Epidermal melanocyte (primary cell): ENCODE measurements around the gene PARP6.
A peak's percentile ranks its signal among the peaks of the same experiment; 100 is the strongest.
"Not testable (repeated sequence)": the region's sequence is repeated elsewhere in the genome, so short reads cannot be mapped to it uniquely, and the experiment has no call there.

Experiments used
- DNase-seq: peaks from one replicate; pipeline ENCODE4 v3.0.0; 2011; ENCODE audit warnings: low spot score; ENCODE audit not compliant: insufficient read length

The PARP6 gene

DNA sequence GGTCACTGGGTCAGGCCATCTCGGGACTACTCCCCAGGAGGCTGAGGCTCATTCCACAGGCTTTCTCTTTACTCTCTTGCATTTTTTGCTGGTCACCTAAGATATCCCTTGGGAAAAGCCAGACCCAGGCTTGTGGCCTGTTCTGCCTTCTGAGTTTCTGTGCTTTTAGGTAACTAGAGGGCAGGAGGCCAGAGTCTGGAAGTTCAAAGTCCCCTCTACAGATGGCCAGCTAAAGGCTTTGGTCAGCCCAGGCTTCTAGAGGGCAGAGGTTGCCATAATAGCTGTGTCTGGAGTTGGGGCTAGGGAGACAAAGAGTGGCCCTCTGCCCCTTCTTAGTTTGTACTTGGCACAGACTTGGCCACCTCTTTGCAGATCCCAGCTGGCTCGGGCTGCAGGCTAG lies 8.4 kb upstream of the PARP6 start:
- DNase-seq: no peak

DNA sequence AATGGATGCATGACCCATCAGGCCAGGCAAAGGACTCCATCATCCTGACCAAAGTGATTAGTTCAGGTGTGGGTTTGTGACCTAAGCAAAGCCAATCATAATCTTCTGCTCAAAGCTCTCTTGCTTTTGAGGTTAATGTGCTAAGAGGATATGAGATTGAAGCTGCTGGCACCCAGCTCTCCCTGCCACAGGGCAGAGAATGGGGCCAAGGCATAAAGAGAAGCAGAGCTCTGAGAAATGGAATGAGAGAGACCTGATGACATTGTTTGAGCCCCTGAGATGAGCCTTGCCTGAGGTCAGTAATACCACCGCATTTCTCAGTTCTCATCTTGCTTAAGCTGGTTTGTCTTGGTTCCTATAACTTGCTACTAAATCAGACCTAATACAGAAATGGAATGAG lies 6.4 kb upstream of the PARP6 start:
- DNase-seq: no peak

DNA sequence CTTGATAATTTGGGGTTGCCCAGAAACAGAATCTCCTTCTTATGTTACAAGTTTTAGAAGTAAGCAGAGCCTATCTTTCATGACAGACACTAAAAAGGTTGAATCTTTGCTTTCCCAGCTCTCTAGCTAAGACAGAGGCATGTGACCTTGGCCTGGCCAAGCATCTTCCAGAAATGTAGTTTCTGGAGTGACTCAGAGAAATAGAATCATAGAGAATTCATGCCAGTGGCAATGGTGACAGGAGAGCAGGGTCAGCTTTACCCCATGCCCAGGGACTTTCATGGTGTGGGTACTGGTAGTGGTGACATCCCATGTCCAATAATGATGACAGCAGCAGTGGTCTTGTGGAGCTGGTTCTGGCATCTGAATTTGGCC lies 4.0 kb upstream of the PARP6 start:
- DNase-seq: no peak

DNA sequence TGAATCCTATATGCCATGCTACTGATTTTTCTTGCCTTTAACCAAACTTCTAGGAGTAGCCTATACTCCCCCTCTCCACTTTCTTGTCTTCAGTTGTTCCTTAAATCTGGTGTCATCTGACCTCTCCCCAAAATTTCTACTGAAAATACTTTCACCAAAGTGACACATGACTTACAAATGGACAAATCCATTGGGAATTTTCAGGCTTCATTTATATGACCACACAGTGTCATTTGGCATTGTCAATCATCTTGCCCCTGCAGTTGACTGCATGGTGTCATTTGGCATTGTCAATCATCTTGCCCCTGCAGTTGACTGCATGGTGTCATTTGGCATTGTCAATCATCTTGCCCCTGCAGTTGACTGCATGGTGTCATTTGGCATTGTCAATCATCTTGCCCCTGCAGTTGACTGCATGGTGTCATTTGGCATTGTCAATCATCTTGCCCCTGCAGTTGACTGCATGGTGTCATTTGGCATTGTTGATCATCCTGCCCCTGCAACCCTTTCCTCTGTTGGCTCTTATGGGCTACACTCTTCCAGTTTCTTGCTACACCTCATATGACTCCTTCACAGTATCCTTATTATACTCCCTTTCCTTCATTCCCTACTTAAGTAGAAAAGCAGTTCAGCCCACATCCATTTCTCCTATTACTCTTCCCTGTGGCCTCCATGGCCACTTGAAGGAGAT lies 3.4 kb upstream of the PARP6 start:
- DNase-seq: not testable (repeated sequence)

DNA sequence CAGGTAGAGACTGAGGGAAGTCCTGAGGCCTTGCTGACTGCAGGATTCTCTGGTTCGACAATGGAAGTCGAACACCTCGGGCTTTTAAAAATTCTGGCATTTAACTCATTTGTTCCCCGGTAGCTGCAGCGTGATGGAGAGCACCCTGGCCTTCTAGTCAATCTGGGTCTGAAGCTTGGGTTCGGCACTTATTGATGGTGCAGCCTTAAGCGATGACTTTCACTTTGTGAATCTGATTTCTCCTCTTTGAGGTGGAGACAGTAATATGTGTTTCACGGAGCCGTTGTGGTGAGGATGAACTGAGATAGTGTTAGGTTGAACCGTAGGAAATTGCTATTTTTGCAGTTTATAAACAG lies 621 bp upstream of the PARP6 start:
- DNase-seq: no peak

DNA sequence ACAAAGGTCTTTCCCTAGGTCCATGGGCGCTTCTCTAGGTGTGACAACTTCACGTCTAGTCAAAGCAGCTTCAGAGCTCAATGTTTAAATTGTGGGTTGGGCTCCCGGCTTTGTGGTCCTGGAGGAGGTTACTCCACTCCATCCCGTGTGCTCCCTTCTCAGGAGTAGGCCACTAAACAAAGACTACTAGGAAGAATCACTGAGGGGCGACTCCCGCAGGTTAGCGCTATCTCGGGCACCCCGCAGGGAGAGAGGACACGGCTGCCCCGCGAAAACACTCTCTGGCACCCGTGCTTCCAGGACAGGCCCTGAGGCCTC lies 500 bp downstream of the PARP6 start:
- no peak for DNase-seq

DNA sequence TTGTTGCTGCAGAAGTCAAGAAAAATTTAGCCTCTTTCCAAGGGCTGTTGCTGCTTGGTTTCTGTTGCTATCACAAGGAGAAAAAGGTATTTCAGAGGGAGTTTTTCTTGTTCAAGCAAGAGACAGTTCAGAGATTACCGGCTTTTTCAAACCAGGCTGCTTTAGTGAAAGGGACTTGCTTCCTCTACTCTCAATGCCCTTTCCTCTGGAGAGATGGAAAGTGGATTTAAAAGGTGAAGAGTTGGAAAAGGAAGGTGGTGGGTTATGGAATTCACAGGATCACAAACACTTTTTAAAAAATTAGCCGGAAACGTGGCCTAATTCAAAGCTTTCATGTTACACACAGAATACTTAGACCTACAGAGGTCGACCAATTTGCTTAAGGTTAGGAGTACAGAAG lies 1.1 kb downstream of the PARP6 start:
- no peak for DNase-seq

DNA sequence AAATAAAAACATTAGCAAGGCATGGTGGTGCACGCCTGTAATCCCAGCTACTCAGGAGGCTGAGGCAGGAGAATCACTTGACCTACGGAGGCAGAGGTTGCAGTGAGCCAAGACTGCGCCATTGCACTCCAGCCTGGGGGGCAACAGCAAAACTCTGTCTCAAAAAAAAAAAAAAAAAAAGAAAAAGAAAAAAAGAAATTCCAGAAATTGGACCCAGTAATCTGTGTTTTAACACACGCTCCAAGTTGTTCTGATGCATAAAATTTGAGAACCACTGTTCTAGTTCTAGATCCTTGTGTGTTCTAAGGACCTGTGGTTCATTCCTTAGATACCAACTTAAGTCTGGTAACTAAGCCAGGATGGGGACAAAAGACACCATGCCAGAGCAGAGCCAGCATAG lies 2.6 kb downstream of the PARP6 start:
- DNase-seq: no peak

DNA sequence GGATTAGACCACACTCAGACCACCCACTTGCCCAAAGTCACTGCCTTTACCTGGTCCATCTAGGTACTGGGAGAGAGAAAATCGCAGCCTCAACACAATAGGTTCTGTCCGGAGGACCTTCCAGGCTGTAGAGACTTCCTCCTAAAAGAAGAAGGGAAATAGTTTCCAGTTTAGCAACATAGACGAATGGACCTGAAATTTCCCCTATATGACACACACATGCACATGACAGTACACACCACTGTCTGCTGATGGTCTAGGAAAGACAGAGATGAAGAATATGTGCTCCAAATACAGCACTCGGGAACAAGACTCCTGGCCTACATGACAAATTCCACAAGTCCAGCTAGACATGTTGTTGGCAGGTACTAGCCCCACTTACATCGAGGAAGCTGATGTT lies 7.3 kb downstream of the PARP6 start:
- DNase-seq: no peak

DNA sequence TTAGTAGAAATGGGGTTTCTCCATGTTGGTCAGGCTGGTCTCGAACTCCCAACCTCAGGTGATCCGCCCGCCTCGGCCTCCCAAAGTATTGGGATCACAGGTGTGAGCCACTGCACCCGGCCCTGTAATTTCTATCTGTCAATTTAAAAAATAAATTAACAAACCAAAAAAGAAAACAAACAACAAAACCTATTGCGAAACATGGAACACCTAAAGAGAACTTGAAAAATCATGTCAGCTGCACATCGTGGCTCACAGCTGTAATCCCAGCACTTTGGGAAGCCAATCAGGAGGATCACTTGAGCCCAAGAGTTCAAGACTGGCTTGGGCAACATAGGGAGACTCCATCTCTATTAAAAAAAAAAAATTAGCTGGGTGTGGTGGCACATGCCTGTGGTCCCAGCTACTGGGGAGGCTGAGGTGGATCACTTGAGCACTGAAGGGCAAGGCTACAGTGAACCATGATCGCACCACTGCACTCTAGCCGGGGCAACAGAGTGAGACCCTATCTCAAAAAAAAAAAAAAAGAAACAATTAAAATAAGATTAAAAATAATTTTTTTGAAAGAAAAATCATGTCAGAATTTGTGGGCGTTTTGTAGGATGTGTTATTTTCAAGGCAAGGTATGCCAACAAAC lies 19.6 kb downstream of the PARP6 start:
- DNase-seq: no peak

DNA sequence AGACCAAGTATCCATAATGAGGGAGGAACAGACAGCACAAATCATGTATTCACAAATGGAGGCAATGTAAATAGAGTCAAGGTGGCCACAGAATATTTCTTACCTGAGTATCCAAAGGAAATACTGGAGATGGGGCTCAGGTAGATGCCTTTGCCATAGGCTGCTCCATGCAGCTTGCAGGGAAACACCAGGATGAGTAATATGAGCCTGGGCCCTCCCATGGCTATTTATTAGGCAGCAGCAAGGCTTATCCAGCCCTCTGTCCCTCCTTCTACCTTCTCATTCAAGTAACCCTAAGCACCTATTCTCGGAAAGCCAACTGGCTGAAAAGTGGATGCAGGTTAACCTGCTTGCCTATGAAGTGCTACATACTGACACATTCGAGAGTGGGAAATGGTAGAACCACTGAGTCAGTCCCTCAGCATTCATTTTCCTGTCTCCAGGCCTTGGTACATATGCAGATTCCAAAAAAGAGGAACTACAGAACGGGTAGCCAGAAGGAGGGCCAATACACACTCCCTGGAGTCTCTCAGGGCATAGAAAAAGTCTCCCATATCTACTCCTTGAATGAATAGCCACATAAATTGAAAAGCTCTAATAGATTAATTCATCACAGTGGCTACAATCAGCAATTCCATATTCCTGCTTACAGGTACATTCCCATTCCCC lies 23.1 kb downstream of the PARP6 start:
- no peak for DNase-seq

DNA sequence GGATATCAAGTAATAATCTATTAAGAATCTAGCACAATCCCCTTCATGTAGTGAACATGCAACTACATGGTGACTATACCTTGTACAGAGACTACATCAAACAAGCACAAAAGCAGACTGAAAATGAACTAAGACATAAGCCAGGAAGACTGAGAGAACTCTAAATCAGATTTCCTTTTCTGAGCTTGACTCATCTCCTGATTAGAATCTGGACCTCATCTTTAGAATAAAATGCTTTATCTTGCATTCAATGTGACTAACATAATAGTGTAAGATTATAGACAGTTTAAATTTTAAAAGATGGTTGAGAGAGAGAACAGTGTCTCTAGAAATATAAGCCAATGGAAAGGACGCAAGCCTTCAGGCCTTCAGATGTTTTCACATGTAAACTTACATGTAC lies 23.8 kb downstream of the PARP6 start:
- DNase-seq: no peak

DNA sequence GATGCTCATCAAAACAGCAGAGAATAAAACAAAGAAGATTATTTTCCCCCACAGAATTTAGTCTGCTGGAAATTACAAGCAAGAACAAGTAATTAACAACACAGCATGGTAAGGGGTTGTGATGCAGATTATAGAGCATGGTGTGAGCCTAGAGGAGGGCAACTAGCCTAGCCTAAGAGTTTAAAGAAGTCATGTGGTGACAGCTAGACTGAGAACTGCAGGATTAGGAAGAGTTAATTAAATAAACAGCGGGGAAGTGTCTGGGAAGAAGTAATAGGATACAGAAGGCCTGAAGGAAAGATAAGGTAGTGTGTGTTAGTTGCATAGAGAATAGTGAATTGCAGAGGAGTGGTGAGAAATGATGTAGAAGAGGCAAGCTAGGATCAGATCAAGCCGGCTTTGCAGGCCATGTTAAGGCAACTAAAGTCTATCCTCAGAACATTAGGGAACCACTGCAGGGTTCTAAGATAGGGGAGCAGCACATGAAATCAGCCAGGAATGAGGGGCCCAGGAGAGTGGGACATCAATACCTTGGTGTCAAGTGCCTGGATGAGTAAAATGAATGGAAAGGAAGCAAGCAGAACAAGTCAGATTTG lies 29.5 kb downstream of the PARP6 start:
- no peak for DNase-seq

DNA sequence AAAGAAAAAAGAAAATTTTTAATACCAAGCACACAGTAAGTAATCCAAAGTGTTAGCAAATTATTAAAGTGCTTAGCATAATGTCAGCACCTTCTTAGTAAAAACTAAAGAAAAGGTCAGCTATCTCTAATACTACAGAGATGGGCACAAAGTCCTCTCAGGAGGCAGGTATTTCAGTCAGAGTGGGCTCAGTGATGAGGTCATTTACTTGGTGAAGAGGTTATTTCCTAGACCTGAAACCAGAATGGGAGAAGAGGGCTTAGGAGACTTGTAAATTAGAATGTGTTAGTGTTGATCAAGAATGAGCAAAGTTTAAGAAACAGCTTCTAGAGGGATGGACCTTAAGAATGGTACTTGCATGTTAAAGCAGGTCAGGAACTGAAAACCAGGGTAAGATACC lies 32.7 kb downstream of the PARP6 start:
- no peak for DNase-seq

DNA sequence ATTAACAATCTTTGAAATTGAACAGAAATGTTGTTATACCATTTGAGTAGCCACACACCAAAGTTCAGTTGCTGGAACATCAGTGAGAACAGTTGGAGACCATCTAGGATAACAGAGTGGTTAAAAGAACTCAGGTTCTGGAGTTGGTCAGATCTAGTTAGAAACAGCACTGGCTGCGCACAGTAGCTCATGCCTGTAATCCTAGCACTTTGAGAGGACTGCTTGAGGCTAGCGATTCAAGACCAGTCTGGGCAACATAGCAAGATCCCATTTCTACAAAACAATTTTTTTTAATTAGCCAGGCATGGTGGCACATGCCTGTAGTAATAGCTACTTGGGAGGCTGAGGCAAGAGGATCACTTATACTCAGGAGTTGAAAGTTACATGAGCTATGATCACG lies 33.8 kb downstream of the PARP6 start:
- DNase-seq: no peak

DNA sequence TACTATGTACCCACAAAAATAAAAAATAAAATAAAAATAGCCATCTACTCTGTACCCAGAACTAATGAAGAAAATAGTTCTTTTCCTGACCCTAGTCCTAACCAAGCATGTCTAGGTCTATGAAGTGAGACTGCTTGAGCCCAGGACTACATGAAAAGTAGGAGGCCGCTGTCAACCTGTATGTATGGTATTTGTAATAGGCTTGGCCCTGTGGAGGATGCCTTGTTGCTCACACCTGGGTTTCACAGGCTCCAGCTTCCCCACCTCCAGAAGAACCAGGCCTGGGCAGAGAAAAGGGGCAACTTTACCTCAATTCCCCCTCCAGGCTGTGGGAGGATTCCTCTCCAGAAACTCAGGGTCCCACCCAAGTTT lies 34.5 kb downstream of the PARP6 start:
- no peak for DNase-seq

DNA sequence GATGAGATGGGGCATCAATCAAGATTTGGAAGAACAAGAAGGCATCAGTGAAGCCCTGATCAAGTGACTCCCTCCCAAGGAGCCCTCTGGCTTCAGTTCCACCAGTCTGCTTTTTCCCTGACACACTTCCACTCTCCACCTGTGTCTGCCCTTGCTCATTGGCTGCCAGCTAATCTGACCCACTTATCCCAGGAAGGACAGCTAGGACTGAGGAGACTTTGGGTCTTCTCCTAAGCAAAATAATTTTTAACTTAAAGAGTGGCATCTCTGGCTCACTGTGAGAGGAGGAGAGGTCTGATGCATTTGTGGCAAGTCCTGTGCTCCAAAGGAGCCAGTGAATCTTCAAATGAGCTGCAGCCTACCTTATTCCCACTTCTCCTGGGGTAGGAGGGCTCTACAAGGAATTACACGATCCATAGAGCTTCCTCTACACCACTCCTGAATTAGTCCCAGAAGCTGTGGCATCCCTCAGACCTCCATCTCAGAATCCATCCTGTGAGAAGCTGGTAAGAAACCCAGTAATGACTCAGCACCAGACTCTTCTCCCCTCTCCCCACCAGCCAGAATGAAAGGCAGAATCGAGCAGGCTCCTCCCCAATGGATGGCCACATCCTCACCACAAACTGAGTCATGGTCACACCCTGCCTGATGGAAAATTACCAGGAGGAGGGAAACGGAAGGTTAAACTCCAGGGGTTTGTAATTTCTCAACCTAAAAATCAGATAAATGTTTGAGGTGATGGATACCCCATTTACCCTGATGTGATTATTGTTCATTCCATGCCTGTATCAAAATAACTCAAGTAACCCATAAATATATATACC lies 35.1 kb downstream of the PARP6 start:
- DNase-seq: peak; percentile 79

DNA sequence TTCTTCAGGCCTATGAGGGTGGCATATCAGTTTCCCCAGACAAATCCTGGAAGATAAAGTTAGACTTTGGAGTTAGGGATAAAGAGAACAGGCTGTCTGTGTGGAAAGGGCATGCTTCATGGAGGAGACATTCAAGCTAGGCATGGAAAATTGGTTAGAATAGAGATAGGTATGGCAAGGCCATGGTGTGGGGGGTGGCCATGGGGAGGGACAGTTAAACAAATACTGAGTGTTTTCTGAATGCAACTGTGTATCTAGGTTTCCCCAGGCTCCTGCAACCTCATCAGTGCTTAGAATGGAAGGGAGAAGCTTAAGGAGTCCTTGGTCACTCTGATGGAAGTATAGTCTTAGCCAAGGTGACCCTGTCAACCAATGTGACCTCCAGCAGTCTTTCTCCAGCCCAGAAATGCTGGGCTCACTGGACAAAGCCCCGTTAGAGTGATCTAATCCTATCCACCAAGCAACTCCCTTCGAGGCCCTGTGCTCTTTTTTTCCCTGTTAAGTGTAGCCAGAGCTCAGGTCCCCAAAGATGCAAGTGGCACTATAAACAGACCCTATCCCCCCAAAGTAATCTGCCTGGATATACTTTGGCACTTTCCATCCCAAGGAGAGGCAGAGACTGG lies 35.9 kb downstream of the PARP6 start:
- DNase-seq: no peak

DNA sequence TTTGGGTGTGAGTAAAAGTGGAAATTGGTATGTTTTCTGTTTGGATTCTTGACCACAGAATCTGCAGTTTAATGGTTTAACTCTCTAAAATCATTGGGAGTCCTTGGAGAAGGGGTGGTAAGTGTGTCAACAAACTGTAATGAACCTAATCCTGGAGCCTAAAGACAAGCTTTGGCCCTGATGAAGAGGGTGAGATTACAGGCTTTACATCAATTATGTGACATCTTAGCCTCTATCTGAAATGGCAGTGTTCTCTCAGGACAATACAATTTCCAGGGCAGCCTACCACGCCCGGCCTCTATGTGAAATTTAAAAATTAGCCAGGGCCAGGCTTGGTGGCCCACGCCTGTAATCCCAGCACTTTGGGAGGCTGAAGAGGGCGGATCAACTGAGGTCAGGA lies 37.1 kb downstream of the PARP6 start:
- DNase-seq: no peak

DNA sequence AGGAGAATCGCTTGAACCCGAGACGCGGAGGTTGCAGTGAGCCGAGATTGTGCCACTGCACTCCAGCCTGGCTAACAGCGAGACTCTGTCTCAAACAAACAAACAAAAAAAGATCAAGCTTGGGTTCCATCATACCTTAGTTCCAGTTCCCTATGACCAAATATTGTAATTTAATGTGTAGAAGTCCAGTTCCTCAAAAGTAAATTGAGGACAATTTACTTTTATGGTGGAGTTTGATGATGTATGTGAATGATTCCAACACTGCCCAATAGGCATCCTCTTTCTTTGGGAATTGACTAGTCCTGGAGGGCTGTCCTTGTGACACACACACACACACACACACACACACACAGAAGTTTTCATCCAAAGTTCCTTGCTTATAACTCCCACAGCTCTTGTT lies 38.6 kb downstream of the PARP6 start:
- DNase-seq: no peak

DNA sequence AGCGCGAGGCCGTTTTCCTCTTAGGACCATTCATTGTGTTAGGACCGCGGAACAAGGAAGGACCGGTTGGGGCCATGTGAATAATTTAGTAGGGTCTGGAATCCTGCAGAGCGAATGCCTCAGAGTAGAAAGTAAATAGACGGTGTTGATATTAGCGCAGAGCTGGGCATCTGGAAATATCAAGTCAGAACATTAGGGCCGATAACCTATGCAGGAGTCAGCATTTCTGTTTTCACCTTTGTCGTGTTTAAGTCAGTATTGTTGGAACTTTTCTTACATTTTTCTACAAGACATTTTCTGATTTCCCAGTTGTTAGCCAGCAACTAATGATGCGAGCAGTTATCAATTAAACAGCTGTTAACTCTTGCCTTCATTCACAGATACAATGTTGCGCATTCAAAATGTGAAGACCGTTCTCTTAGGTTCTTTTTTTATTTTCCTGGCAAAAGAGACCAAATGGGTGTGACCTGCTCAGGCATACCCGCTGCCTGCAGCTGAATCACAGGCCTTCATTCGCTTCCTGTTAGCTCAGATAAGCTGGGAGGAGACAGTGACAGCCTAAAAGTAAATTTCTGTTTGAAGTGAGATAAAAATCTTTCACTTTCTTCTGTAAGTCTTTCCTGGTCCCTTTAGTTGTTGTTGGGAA lies 40.4 kb downstream of the PARP6 start:
- DNase-seq: peak; percentile 59
